GM21360 (cell line): ENCODE results near the gene NPHP3.
"Not testable (repeated sequence)": the region's sequence is repeated elsewhere in the genome, so short reads cannot be mapped to it uniquely, and the experiment has no call there.

ENCODE experiments used
- ATAC-seq: cut with Tn5 transposase; IDR thresholded peaks from one replicate; pipeline ENCODE4 v1.9.1; 2021; ENCODE audit warnings: mild to moderate bottlenecking, moderate library complexity; ENCODE audit not compliant: unreplicated experiment

Gene NPHP3

GRCh38 chr3:132722165-132723023 is at the start of gene NPHP3:
TSS of gene NPHP3 (minus strand) at chr3:132722409. CDS start at chr3:132722355, 54 bp downstream.
- ATAC-seq = peak; percentile 77

GRCh38 chr3:132758740-132759139 is 36.5 kb upstream of the NPHP3 start:
- no peak for ATAC-seq

- no peak for ATAC-seq
These were observed 34.0 kb upstream of the NPHP3 start for GRCh38 chr3:132756108-132756650.

GRCh38 chr3:132753946-132754345 is 31.7 kb upstream of the NPHP3 start:
- ATAC-seq = no peak

GRCh38 chr3:132749786-132750185 is 27.6 kb upstream of the NPHP3 start:
- ATAC-seq = no peak

- ATAC-seq = not testable (repeated sequence)
These were observed 24.5 kb upstream of the NPHP3 start for GRCh38 chr3:132746720-132747119.

- no peak for ATAC-seq
These were observed 16.1 kb upstream of the NPHP3 start for GRCh38 chr3:132738314-132738713.

GRCh38 chr3:132735589-132735988 is 13.4 kb upstream of the NPHP3 start:
- no peak for ATAC-seq

GRCh38 chr3:132730891-132731580 is 8.8 kb upstream of the NPHP3 start:
- ATAC-seq = no peak

- no peak for ATAC-seq
These were observed 4.2 kb upstream of the NPHP3 start for GRCh38 chr3:132726341-132726823.

- peak; percentile 12 for ATAC-seq
These were observed 1.1 kb upstream of the NPHP3 start for GRCh38 chr3:132723024-132723950.

- no peak for ATAC-seq
These were observed 587 bp downstream of the NPHP3 start for GRCh38 chr3:132721479-132722164.

- ATAC-seq = no peak
These were observed 2.0 kb downstream of the NPHP3 start for GRCh38 chr3:132720228-132720627.

GRCh38 chr3:132716372-132716771 is 5.8 kb downstream of the NPHP3 start:
- no peak for ATAC-seq

- ATAC-seq = no peak
These were observed 8.1 kb downstream of the NPHP3 start for GRCh38 chr3:132713977-132714727.

GRCh38 chr3:132710311-132710710 is 11.9 kb downstream of the NPHP3 start:
- no peak for ATAC-seq

- ATAC-seq = no peak
These were observed 12.4 kb downstream of the NPHP3 start for GRCh38 chr3:132709761-132710160.

GRCh38 chr3:132703733-132704132 is 18.5 kb downstream of the NPHP3 start:
- ATAC-seq = no peak

GRCh38 chr3:132695422-132695821 is 26.8 kb downstream of the NPHP3 start:
- no peak for ATAC-seq
